ENCODE data around the gene UTF1.

GRCh38 chr10:133266056-133266795, 36.2 kb downstream of the UTF1 start:
- TF ChIP-seq TAF1 (IDR thresholded peaks at IDR 0.05; ENCODE audit: low read depth): no peak
- no peak for TF ChIP-seq CTCF (IDR thresholded peaks at IDR 0.05; ENCODE audit: poor library complexity, severe bottlenecking)
- no peak for TF ChIP-seq EZH2 (IDR thresholded peaks at IDR 0.05; ENCODE audit: borderline replicate concordance, insufficient read depth, low read length, poor library complexity, severe bottlenecking)
